Stimulated activated CD4-positive, alpha-beta T cell treated with anti-CD3 and anti-CD28 coated beads, TNF-alpha, amount 100 ng/mL, for 1 hour (primary cell): ENCODE measurements around the gene TM2D3.

Experiments used
- DNase-seq, 3 donors: peaks; one replicate each; pipeline ENCODE4 v3.0.0-alpha.2; 2020; ENCODE audit warnings: low read depth in 3 of 3, low spot score in 1 of 3

TM2D3 gene, protein sequence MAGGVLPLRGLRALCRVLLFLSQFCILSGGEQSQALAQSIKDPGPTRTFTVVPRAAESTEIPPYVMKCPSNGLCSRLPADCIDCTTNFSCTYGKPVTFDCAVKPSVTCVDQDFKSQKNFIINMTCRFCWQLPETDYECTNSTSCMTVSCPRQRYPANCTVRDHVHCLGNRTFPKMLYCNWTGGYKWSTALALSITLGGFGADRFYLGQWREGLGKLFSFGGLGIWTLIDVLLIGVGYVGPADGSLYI

DNA sequence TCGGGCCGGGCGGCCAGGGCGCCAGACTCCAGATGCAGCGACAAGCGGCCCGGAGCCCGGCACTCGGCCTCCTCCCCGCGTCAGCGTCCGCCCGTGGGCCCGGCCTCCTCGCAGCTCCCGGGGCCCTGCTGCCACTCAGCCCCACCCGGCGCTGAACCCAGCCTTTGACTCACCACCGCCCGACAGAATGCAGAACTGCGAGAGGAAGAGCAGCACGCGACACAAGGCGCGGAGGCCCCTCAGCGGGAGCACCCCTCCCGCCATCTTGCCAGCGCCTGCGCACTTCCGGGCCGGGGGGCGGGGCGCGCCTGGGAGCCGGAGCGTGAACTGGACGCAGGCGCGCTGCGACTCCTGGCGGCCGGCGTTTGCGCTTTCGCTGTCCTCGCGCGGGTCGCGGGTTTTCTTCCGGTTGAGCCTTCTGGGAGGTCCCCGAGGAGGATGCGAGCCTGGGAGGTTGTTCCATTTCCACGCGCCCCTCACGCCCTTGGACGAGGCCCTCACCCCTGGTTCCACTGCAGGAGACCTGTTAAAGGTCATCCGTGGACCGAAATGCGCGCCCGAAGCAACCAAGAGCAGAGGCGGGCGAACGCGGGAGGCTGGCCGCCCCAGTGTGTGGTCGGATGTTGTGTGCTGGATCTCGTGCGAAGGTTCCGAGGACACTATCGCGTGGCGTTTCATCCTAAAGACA, at the start of gene TM2D3:
TSS of gene TM2D3 (minus strand) at position 284 of the 688 bp plus-strand sequence. CDS start at position 264, 20 bp downstream.
- peak; percentile 84 to 93 (median 92) for DNase-seq

DNA sequence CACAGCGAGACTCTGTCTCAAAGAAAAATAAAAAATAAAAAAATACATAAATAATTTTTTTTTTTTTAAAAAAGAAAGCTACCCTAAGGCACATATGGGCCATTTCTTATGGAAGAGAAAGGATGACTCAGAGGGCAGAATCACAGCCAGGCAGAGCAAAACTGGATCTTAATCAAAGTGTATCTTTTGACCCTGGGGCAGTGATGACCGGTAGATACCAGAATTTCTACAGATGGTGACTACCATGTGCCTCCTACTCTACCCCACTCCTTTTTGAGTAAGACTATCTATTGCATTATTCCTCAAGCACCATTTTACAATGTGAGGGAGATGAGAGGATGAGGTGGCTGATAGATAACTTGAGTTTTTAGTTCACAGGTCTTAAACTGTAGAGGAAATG, 46.1 kb upstream of the TM2D3 start:
- no peak for DNase-seq

DNA sequence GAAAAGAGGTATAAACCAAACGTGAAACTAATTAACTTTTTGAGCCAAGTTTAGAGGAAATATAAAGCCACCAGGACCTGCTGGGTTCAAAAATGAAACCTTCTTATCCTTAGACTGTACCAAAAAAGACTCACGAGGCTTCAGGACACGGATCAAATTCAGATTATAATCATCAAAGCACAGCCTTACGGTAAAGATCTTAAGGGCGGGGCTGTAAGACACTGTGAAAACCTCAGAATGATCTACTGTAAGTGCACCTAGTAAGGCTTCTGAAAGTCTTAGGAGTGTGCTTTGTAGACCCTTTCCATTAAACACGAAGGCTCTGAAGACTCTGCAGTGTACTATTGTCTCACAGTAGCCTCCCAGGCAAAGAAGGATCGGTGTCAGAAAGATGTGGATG, 45.3 kb upstream of the TM2D3 start:
- DNase-seq: no peak

DNA sequence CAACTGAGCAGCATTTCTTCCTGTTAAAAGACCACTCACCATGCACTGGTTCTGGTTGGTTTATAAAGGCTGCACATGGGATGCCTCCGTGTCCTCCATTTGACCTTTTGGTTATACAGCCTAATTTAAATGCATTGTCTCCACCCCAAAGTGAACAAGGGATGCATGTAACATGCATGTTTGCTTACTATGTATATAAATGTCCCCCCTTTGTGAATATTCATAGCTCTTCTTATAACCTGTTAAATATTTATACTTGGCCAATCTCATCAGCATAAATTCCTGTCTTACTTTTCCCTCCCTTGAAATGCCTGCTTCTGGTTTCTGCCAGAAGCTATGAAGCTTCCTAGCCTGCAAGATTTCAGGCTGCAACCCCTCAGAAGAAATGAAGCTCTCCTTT, 44.6 kb upstream of the TM2D3 start:
- no peak for DNase-seq

DNA sequence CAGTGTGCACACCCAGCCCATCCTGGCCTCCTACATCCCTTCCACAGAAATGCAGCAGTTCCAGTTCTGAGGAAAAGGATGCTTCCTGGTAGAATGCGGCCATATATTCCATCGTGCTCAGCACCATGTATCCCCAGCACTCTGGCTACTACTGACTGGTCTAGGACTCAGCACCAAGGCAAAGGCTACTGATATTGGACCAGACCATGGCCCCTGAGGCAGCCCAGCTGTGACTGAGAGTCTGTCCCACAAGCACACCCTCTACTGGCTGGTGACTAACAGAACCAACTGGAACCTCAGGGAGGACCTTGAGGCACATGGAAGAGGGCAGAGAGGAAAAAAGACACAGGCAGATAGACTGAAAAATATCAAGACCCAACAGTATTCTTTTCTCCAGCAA, 42.1 kb upstream of the TM2D3 start:
- no peak for DNase-seq

DNA sequence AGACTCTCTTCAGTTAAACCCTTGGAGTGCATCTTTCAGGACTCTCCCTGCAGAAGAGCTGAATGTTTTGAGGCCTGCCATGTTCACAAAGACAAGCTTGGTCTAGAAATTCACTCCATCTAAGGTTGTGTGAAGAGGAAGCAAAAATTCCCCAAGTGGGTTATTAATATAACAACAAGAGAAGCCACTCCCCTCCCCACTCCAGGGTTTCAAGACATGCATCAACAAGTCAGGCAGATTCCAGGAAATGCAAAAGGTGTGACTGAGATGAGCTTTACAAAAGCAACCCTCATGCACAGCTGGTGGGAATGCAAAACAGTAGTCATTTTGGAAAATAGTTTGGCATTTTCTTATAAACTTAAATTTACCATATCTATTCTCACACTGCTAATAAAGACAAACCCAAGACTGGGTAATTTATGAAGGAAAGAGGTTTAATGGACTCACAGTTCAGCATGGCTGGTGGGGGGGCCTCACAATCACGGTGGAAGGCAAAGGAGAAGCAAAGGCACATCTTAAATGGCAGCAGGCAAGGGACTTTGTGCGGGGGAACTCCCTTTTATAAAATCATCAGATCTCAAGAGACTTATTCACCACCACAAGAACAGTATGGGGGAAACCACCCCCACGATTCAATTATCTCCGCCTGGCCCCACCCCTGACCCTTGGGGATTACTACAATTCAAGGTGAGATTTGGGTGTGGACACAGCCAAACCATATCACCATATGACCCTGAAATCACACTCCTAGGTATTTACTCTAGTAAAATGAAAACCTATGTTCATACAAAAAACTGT, 40.8 kb upstream of the TM2D3 start:
- DNase-seq: no peak

DNA sequence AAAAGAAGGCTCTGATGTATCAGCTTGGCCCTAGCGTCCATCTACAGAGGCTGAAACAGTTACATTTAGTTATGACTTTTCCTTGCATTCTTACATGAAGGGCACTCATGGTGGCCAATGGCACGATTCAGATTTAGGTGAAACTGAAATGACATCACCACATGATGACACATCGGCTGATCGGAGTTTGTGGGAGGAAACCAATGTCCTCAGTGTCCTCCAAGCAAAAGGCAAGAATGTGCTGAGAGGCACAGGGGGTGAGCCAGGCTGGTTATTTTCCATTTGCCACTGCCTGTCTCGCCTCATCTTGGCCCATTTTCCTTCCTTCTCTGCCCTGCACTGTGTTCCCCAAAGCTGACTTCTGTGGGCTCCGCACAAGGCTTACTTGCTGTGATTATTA, 37.7 kb upstream of the TM2D3 start:
- DNase-seq: no peak

DNA sequence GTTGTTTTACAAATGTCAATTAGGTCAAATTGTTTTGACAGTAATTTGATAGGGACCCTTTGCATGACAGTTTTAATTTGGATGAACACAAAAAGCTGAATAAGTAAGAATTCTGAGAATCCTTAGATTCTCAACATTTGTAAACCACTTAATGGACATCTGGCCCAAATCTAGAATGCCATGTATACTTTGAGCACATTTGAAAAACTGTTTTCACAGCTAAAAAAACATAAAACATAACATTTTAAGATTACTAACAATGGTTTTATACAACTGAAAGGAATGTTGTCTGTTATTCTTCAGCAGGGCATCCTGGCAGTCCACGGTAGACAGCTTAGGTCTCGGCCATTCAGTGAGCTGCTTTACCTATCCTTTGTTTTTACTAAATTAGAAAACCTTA, 34.5 kb upstream of the TM2D3 start:
- no peak for DNase-seq

DNA sequence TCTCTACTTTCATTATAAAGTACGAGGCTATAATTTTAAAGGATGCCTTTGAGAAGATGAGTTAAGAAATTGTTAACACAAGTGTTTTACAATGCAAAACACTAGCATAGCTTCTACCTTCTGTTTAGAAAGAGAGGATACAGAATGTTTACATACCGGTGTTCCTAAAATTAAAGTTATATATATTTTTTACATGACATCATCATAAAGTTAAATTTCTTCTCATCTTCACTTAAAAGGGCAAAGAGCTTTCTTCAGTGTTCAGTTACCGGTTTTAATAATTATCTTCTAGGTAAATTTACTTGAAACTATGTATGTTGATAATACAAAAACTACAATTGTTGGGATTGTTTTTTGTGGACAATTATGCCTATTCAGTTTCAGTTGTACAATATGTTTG, 32.7 kb upstream of the TM2D3 start:
- DNase-seq: no peak

DNA sequence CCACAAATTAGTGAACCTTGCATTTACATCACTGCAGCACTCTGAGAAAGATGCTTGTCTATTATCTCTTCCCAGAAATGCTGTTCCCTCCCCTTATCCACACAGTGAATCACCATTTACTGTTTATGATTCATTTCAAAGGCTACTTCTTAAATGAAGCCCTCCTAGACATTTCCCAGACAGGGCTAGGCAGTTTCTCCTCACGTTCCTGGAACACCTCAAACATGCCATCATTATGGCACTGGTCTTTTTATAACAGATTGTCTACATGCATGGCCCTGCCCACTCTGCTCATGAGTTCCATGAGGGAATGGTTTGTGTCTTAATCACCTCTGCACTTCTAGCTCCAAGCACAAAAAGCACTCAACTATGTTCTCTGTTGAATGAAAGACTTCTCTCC, 32.2 kb upstream of the TM2D3 start:
- DNase-seq: no peak

DNA sequence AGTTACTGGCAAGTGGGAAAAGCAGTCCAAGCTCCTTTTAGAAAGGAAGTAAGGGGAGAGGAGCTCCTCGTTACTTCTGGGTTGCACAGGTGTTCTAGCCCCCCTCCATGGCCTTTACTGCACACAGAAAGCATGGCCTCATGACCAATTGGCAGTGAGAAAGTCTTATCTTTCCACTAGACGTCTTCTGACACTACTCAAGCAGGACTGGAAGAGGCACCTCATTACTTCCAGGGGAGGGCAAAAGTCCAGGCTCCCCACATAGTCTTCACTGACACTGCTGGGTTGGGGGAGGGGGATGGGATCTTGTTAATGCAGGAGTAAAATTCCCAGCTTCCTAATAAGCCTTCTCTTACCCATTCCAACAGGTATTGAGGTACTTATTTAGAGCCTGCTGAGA, 27.6 kb upstream of the TM2D3 start:
- no peak for DNase-seq

DNA sequence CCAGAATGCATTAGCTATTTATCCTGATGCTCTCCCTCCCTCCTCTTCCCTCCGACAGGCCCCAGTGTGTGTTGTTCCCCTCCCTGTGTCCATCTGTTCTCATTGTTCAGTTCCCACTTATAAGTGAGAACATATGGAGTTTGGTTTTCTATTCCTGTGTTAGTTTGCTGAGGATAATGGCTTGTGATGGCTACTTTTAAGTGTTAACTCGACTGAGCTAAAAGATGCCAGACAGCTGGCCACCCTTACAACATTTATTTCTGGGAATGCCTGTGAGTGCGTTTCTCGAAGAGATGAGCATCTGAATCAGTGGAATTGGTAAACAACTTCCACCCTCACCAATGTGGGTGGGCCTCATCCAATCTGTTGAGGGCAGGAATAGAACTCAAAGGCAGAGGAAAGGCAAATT, 24.7 kb upstream of the TM2D3 start:
- no peak for DNase-seq

DNA sequence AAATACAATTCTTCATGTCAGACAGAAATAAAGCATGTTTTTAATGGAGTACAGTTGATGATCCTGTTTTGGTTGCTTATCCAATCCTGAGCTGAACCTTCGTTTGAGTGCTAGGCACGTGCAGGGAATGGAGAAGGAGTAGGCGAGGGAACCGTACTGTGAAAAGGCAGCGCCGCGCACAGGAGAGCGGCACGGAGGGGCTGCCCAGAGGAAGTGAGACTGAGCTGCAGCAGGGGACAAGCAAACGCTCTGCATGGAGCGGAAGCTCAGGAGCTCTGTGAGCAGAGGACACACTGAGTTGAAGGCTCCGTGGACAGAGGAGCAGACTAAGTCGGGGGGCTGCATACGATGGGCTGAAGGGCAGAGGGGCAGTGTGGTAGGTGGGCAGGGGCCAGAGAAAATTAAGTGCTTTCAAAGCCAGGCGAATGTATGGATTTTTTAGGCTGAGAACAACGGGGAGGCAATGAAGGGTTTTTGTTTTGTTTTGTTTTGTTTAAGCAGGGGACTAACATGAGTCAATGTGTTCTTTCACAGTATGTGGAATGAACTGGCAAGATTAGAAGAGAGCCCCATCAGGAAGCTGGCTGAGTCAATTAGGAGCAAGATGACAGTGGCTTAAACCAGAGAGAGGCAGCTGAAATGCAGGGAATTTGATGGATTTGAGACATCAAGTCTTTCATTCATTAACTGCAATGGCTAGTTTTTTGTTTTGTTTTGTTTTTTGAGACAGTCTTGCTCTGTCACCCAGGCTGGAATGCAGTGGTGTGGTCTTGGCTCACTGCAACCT, 23.8 kb upstream of the TM2D3 start:
- no peak for DNase-seq

DNA sequence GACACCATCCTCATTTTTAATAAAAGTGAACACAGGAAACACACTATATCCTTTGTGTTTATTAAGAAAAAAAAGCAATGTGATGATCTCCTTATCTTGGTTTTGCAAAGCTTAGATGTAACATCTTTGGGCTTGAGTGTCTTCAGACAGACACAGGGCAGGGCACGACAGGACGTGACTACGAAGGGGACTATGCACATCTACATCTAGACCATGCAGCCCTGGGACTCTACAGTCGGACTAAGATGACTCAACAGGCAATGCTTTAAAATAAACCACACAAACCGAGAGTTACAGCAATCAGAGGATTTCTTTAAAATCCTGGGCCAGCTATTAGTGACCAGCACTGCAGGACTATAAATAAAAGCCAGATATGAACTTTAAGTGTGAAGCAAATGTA, 22.8 kb upstream of the TM2D3 start:
- no peak for DNase-seq

DNA sequence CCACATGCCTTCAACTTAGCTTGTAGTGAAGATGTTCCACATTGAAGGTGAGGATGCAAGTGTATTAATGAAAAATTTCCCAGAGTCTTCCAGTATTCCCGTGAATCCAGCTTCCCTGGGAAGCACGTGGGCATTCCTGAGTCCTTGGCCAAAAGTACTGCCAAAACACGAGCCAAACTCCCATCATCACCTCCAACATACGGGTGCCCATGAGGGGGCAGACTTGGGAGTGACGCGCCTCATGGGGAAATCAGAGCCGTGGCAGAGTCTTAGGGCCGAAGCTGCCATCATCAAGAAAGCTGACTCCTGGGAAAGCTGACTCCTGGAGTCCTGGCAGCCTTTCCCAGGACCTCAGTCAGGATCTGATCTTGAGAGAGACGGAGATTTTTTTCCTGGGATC, 20.1 kb upstream of the TM2D3 start:
- no peak for DNase-seq

DNA sequence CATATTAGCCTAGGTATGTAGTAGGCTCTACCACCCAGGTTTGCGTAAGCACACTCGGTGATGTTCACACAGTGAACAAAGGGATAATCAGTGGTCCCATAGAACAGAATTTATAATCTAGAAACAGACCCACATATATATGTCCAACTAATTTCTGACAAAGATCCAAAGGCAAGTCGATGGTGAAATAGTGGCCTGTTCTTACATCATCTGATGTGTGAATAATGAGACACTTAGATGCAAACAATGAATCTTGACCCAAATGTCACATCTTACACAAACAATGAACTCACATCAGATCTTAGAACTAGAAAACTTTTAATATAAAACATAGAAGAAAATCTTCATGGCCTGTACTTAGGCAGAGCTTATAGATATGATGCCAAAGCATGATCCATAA, 17.6 kb upstream of the TM2D3 start:
- no peak for DNase-seq

DNA sequence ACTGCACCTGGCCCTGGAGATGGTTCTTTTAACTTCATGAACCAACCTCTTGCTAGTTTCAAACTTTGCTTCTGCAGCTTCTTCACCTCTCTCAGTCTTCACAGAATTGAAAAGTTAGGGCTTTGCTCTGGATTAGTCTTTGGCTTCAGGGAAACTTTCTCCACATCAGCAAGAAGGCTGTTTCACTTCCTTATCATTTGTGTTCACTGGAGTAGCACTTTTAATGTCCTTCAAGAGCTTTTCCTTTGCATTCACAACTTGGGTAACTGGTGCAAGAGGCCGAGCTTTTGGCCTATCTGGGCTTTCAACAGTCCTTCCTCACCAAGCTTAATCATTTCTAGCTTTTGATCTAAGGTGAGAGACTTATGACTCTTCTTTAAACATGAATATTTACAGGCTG, 15.7 kb upstream of the TM2D3 start:
- DNase-seq: no peak

DNA sequence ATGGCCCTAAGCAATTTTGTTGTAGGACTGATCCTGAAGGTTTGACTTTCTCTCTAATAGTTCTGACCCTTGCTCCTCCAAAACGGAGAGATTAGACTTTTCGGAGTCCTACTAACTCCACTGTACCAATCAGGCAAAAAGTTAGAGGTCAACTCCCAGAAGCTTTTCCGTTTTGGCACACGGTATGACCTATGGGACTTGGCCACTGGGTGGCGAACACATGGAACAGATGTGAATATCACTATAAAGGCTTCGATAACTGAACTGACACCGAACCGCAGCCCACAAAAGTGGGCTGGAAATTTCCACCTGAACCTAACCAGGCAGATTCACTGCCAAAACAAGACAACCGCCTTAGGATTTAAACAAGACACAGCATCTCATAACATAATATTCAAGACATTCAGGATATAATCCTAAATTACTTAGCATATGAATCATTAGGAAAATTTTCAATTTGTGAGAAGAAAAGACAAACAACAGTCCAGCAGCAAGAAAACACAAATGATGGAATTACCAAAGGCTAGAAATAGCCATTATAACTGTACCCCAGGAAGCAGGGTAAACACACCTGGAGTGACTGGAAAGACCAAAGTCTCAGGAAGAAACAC, 12.2 kb upstream of the TM2D3 start:
- no peak for DNase-seq

DNA sequence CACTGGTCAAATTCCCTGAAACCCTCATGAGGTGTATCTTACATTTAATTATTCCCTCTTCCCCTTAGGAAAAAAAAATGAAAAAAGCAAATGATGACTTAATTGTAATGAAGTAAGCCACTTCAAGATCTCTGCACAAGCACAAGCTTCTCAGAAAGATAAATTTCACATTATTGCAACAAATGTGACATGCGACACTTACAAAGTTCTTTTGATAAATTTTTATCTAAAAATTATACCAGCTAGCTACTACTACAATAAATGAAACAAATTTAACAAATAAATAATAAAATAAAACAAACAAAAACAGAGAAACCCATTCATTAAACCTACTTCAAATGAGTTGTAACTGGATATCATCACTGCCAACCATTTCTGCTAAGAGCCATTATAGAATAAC, 10.0 kb upstream of the TM2D3 start:
- DNase-seq: no peak

DNA sequence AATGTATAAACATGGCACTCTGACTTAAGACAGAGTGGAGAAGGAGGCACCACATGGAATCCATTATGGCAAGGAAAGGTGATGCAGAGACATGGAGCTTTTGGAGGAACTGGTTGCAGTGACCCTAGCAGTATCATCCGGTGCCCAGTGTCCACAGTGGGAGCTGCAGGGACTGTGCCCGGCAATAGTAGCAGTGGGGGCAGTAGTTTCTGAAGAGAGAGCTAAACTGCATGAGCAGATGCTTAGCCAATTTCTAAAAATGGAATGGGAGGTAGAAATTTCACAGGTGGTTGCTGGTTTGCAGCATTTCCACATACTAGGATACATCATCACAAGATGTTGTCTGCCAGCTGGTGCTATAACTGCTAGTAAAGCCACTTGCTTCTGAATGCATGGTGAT, 7.8 kb upstream of the TM2D3 start:
- no peak for DNase-seq
